H9 (cell line): ENCODE measurements around the gene NUDT16L1. TPM values are rescaled to one million over a fixed set of nuclear protein-coding genes. Genes with fewer than 3 reads are reported as not detected.

Experiments
- DNase-seq: peaks from one replicate; pipeline ENCODE4 v3.0.0-alpha.2; 2017
- H2AFZ ChIP-seq: one replicate; pipeline ENCODE4 v1.6.1; 2013; ENCODE audit warnings: mild to moderate bottlenecking, low read length, control low read depth, moderate library complexity
- H2AK5ac ChIP-seq: 2 replicates; pipeline ENCODE4 v1.6.1; 2013; ENCODE audit warnings: low read length, control low read depth, mixed read lengths; ENCODE audit not compliant: insufficient read length
- H2BK120ac ChIP-seq: one replicate; pipeline ENCODE4 v1.6.1; 2013; ENCODE audit warnings: low read depth, mild to moderate bottlenecking, low read length, control low read depth, inconsistent platforms; ENCODE audit not compliant: poor library complexity, severe bottlenecking
- H2BK12ac ChIP-seq: 2 replicates; pipeline ENCODE4 v1.6.1; 2013; ENCODE audit warnings: low read length, control low read depth, mixed read lengths, low read depth; ENCODE audit not compliant: insufficient read length
- H2BK15ac ChIP-seq: 2 replicates; pipeline ENCODE4 v1.6.1; 2013; ENCODE audit warnings: low read depth, low read length, control low read depth
- H2BK20ac ChIP-seq: one replicate; pipeline ENCODE4 v1.6.1; 2013; ENCODE audit warnings: low read depth, mild to moderate bottlenecking, low read length, control low read depth, inconsistent platforms; ENCODE audit not compliant: poor library complexity, severe bottlenecking
- H2BK5ac ChIP-seq: 2 replicates; pipeline ENCODE4 v1.6.1; 2013; ENCODE audit warnings: low read length, control low read depth, mixed read lengths; ENCODE audit not compliant: insufficient read length
- H3K14ac ChIP-seq: 2 replicates; pipeline ENCODE4 v1.6.1; 2013; ENCODE audit warnings: low read length, control low read depth; ENCODE audit not compliant: insufficient read depth
- H3K18ac ChIP-seq: 2 replicates; pipeline ENCODE4 v1.6.1; 2013; ENCODE audit warnings: low read depth, mild to moderate bottlenecking, mixed read lengths, low read length, control low read depth; ENCODE audit not compliant: insufficient read length
- H3K23ac ChIP-seq: 2 replicates; pipeline ENCODE4 v1.6.1; 2013; ENCODE audit warnings: low read length, control low read depth, mixed read lengths, low read depth; ENCODE audit not compliant: insufficient read length
- H3K23me2 ChIP-seq: 2 replicates; pipeline ENCODE4 v1.6.1; 2013; ENCODE audit warnings: low read depth, mild to moderate bottlenecking, mixed read lengths, low read length, control low read depth; ENCODE audit not compliant: insufficient read length, poor library complexity, severe bottlenecking
- H3K27ac ChIP-seq: 2 replicates; pipeline ENCODE4 v1.5.1; 2013; ENCODE audit warnings: low read length, control low read depth, mixed read lengths, low read depth; ENCODE audit not compliant: insufficient read length
- H3K27me3 ChIP-seq: 2 replicates; pipeline ENCODE4 v1.6.1; 2013; ENCODE audit warnings: low read length, control low read depth, inconsistent platforms; ENCODE audit not compliant: insufficient read depth
- H3K4ac ChIP-seq: 2 replicates; pipeline ENCODE4 v1.6.1; 2013; ENCODE audit warnings: low read depth, mild to moderate bottlenecking, control low read depth, inconsistent platforms, low read length, moderate library complexity
- H3K4me1 ChIP-seq: 2 replicates; pipeline ENCODE4 v1.6.1; 2013; ENCODE audit warnings: low read length, control low read depth, inconsistent platforms; ENCODE audit not compliant: insufficient read depth
- H3K4me2 ChIP-seq: 2 replicates; pipeline ENCODE4 v1.6.1; 2013; ENCODE audit warnings: low read length, control low read depth, mixed read lengths; ENCODE audit not compliant: insufficient read length, insufficient read depth
- H3K56ac ChIP-seq: 2 replicates; pipeline ENCODE4 v1.6.1; 2013; ENCODE audit warnings: low read depth, mild to moderate bottlenecking, mixed read lengths, low read length, control low read depth; ENCODE audit not compliant: insufficient read length
- H3K79me1 ChIP-seq: 2 replicates; pipeline ENCODE4 v1.6.1; 2013; ENCODE audit warnings: low read depth, mild to moderate bottlenecking, moderate library complexity, low read length, control low read depth, inconsistent platforms; ENCODE audit not compliant: insufficient read depth, poor library complexity, severe bottlenecking
- H3K79me2 ChIP-seq: 2 replicates; pipeline ENCODE4 v1.6.1; 2013; ENCODE audit warnings: low read length, control low read depth, inconsistent platforms; ENCODE audit not compliant: insufficient read depth
- H3K9ac ChIP-seq: 2 replicates; pipeline ENCODE4 v1.6.1; 2013; ENCODE audit warnings: low read length, control low read depth, mixed read lengths; ENCODE audit not compliant: insufficient read length; ENCODE audit errors: extremely low read depth
- H3K9me3 ChIP-seq: one replicate; pipeline ENCODE4 v1.6.1; 2013; ENCODE audit warnings: low read depth, low read length, inconsistent platforms; ENCODE audit not compliant: control insufficient read depth
- H3T11ph ChIP-seq: one replicate; pipeline ENCODE4 v1.6.1; 2013; ENCODE audit warnings: mild to moderate bottlenecking, low read length, control low read depth, inconsistent platforms
- H4K20me1 ChIP-seq: one replicate; pipeline ENCODE4 v1.6.1; 2013; ENCODE audit not compliant: control insufficient read depth, insufficient read length, insufficient read depth
- H4K5ac ChIP-seq: 2 replicates; pipeline ENCODE4 v1.6.1; 2013; ENCODE audit warnings: low read depth, mild to moderate bottlenecking, mixed read lengths, low read length, control low read depth; ENCODE audit not compliant: insufficient read length
- H4K8ac ChIP-seq: replicated peaks from 2 replicates; pipeline ENCODE4 v1.6.1; 2013; ENCODE audit warnings: low read length, control low read depth, mixed read lengths, low read depth; ENCODE audit not compliant: insufficient read length
- H4K91ac ChIP-seq: 2 replicates; pipeline ENCODE4 v1.6.1; 2013; ENCODE audit warnings: low read depth, mild to moderate bottlenecking, moderate library complexity, mixed read lengths, low read length, control low read depth; ENCODE audit not compliant: insufficient read length
- H3K27ac Mint-ChIP-seq, 3 experiments: 2 replicates in 2 of 3; 3 replicates in 1 of 3; pipeline ENCODE4 v1.8.0; 2020 to 2021; ENCODE audit warnings: mixed read lengths in 3 of 3, mild to moderate bottlenecking in 1 of 3, moderate library complexity in 1 of 3
- H3K27me3 Mint-ChIP-seq: 2 replicates; pipeline ENCODE4 v1.8.0; 2021; ENCODE audit warnings: low read depth, mild to moderate bottlenecking, moderate library complexity, mixed read lengths
- H3K36me3 Mint-ChIP-seq, 3 experiments: 2 replicates in 2 of 3; 3 replicates in 1 of 3; pipeline ENCODE4 v1.8.0; 2020 to 2021; ENCODE audit warnings: low read depth in 3 of 3, mixed read lengths in 3 of 3; ENCODE audit not compliant: insufficient read depth in 1 of 3
- H3K4me1 Mint-ChIP-seq, 2 experiments: 2 replicates each; pipeline ENCODE4 v1.8.0; 2020; ENCODE audit warnings: mixed read lengths in 2 of 2
- H3K4me3 Mint-ChIP-seq, 2 experiments: 2 replicates in 1 of 2; 3 replicates in 1 of 2; pipeline ENCODE4 v1.8.0; 2020 to 2021; ENCODE audit warnings: mild to moderate bottlenecking in 2 of 2, mixed read lengths in 2 of 2, moderate library complexity in 1 of 2
- H3K9me3 Mint-ChIP-seq, 2 experiments: 2 replicates in 1 of 2; 3 replicates in 1 of 2; pipeline ENCODE4 v1.8.0; 2020; ENCODE audit warnings: mild to moderate bottlenecking in 2 of 2, mixed read lengths in 2 of 2, moderate library complexity in 1 of 2
- CTCF ChIP-seq: fragments of 200-600 bp; sonication (generic); conservative IDR thresholded peaks from 3 replicates; pipeline ENCODE4 v1.8.0; 2021; ENCODE audit warnings: antibody characterized with exemption, mild to moderate bottlenecking
- WGBS: extraction: QIAGEN DNeasy Blood & Tissue Kit; methylation state at CpG from one replicate; pipeline ENCODE4 v1.1.7; 2013; ENCODE audit warnings: missing lambda C conversion rate, low lambda C conversion rate, mixed read lengths; ENCODE audit not compliant: insufficient read length; ENCODE audit errors: extremely low coverage; 5-methylcytosine and 5-hydroxymethylcytosine counted together
- total RNA-seq: library from RNA; stranded (reverse); gene quantifications from 2 replicates; pipeline ENCODE4 v1.2.1, GENCODE V29; 2021

The NUDT16L1 gene
- total RNA-seq, 1 experiment from 2014 or later = 49.4 TPM

GRCh38 chr16:4696905-4697847 is 3.8 kb downstream of the NUDT16L1 start:
- Mint-ChIP-seq H3K4me1 (peaks cover 2 to 3% of the 10 kb centered on the region in 2 experiments; a peak in 2 of 4 replicates), H3K4me3 (no peak overlapping the region), H3K36me3 (peaks cover 14 to 58% (median 45%) of the 10 kb centered on the region in 3 experiments; a peak in 6 of 7 replicates), H3K27ac (no peak overlapping the region), H3K9me3 (no peaks in the 10 kb centered on the region), H3K27me3 (peaks cover 2% of the 10 kb centered on the region; the same call in 1 of the 2 replicates)
- Histone ChIP-seq H3K27ac (no peak overlapping the region), H2BK12ac (no peak overlapping the region), H3K79me2 (no peaks in the 10 kb centered on the region), H3K18ac (no peak overlapping the region), H3T11ph (no peak overlapping the region), H2AFZ (no peak overlapping the region), H3K79me1 (no peaks in the 10 kb centered on the region), H3K14ac (no peak overlapping the region), H3K9ac (no peak overlapping the region), H3K23ac (no peak overlapping the region), H3K4me1 (no peaks in the 10 kb centered on the region), H3K56ac (no peak overlapping the region), H3K4me2 (no peak overlapping the region), H4K5ac (no peak overlapping the region), H3K27me3 (no peaks in the 10 kb centered on the region), H3K9me3 (no peaks in the 10 kb centered on the region), H2BK20ac (no peak overlapping the region), H2AK5ac (no peak overlapping the region), H4K8ac (no peak overlapping the region), H3K23me2 (peaks cover 3% of the 10 kb centered on the region), H4K20me1 (no peaks in the 10 kb centered on the region), H2BK15ac (no peak overlapping the region), H2BK5ac (no peak overlapping the region), H4K91ac (no peak overlapping the region), H2BK120ac (no peak overlapping the region), H3K4ac (no peak overlapping the region)
- no peak for TF ChIP-seq CTCF
- WGBS = no CpG with 5 or more reads among the region's 33 CpGs
- no peak for DNase-seq
